Activated CD8-positive, alpha-beta T cell treated with anti-CD3 and anti-CD28 coated beads, Interleukin-2, amount 10 ng/mL, durations not matched to agents 7 days and 5 days (primary cell): ENCODE results near the gene PNO1. TPM values are rescaled to one million over a fixed set of nuclear protein-coding genes. Genes with fewer than 3 reads are reported as not detected.
A peak's percentile ranks its signal among the peaks of the same experiment; 100 is the strongest.
"Not testable (repeated sequence)": the region's sequence is repeated elsewhere in the genome, so short reads cannot be mapped to it uniquely, and the experiment has no call there.

Experiments
- ATAC-seq: fragments of 150-1000 bp; cut with Tn5 transposase; one replicate; pipeline ENCODE4 v1.10.0; 2021; ENCODE audit warnings: moderate library complexity
- CTCF ChIA-PET: fragments of 350-600 bp; sonication (Branson Sonifier 250); formaldehyde crosslinking; loops from one replicate; lab custom pipeline; 2021; ENCODE audit warnings: antibody characterized with exemption; lab: Charles Lee
- POLR2A ChIA-PET: fragments of 350-600 bp; sonication (Branson Sonifier 250); formaldehyde crosslinking; loops from one replicate; lab custom pipeline; 2021; ENCODE audit warnings: antibody characterized with exemption; lab: Charles Lee
- DNase-seq: peaks from one replicate; pipeline ENCODE4 v3.0.0-alpha.2; 2020
- H3K27ac Mint-ChIP-seq: one replicate; pipeline ENCODE4 v1.8.0; 2021; ENCODE audit warnings: mild to moderate bottlenecking, mixed read lengths
- H3K27me3 Mint-ChIP-seq: one replicate; pipeline ENCODE4 v1.8.0; 2021; ENCODE audit warnings: low read depth, mixed read lengths
- H3K36me3 Mint-ChIP-seq: one replicate; pipeline ENCODE4 v1.8.0; 2021; ENCODE audit warnings: low read depth, mixed read lengths
- H3K4me1 Mint-ChIP-seq: one replicate; pipeline ENCODE4 v1.8.0; 2021; ENCODE audit warnings: low read depth, mixed read lengths
- H3K4me3 Mint-ChIP-seq: one replicate; pipeline ENCODE4 v1.8.0; 2021; ENCODE audit warnings: mild to moderate bottlenecking, mixed read lengths
- H3K9me3 Mint-ChIP-seq: one replicate; pipeline ENCODE4 v1.8.0; 2022; ENCODE audit warnings: mixed read lengths; ENCODE audit not compliant: insufficient read depth
- total RNA-seq, 2 experiments: library from RNA; stranded (reverse); gene quantifications; one replicate each; pipeline ENCODE4 v1.2.3, GENCODE V29; 2021

PNO1 gene
- total RNA-seq, 2 experiments from 2014 or later = 12.3 to 13.3 TPM

- peak overlapping the region; percentile 95 for H3K4me3 Mint-ChIP-seq
- H3K4me1 Mint-ChIP-seq = peaks cover 39% of the 10 kb centered on the region
- DNase-seq = no peak
- no peaks in the 10 kb centered on the region for H3K27me3 Mint-ChIP-seq
- CTCF ChIA-PET = interaction anchor here (0.9 to 2.5 kb wide), 10 partner anchors 12 to 284 kb away, joined by 3 to 9 read pairs (median 4); partner anchors contain the start of gene PPP3R1
- peak overlapping the region; percentile 99 for H3K27ac Mint-ChIP-seq
- no peaks in the 10 kb centered on the region for H3K9me3 Mint-ChIP-seq
- ATAC-seq = peak; percentile 59
- POLR2A ChIA-PET = interaction anchor here (1.0 to 2.8 kb wide), 6 partner anchors 9 to 94 kb away, joined by 3 to 11 read pairs (median 8); partner anchors contain the start of gene C1D
- H3K36me3 Mint-ChIP-seq = peaks cover 22% of the 10 kb centered on the region
Measured at GRCh38 chr2:68157002-68157401, 686 bp upstream of the PNO1 start.

- ATAC-seq (no peak), DNase-seq (no peak)
- Mint-ChIP-seq H3K4me1 (peaks cover 32% of the 10 kb centered on the region), H3K36me3 (peaks cover 29% of the 10 kb centered on the region), H3K27me3 (no peaks in the 10 kb centered on the region), H3K27ac (peak overlapping the region; percentile 99), H3K4me3 (peak overlapping the region; percentile 95), H3K9me3 (no peaks in the 10 kb centered on the region)
- POLR2A ChIA-PET = interaction anchor here (0.5 to 2.8 kb wide), 6 partner anchors 8 to 95 kb away, joined by 3 to 11 read pairs (median 6); partner anchors contain the start of gene C1D
- CTCF ChIA-PET = interaction anchor here (1.0 to 2.5 kb wide), 6 partner anchors 13 to 46 kb away, joined by 3 to 9 read pairs (median 6); no protein-coding TSS in a partner anchor
Measured at GRCh38 chr2:68158134-68158447, 403 bp downstream of the PNO1 start.

GRCh38 chr2:68163641-68164040 is 6.0 kb downstream of the PNO1 start:
- DNase-seq = no peak
- Mint-ChIP-seq H3K4me3 (no peak overlapping the region), H3K4me1 (peaks cover 15% of the 10 kb centered on the region), H3K9me3 (no peaks in the 10 kb centered on the region), H3K27me3 (no peaks in the 10 kb centered on the region), H3K27ac (no peak overlapping the region), H3K36me3 (peaks cover 48% of the 10 kb centered on the region)
- ChIA-PET CTCF (no interaction called here), POLR2A (interaction anchor here (0.5 kb wide), 1 partner anchor 11 kb away, joined by 3 read pairs; no protein-coding TSS in a partner anchor)
- no peak for ATAC-seq

GRCh38 chr2:68167186-68167585 is 9.5 kb downstream of the PNO1 start:
- no peak overlapping the region for H3K4me3 Mint-ChIP-seq
- H3K27ac Mint-ChIP-seq = peak overlapping the region; percentile 2
- no peaks in the 10 kb centered on the region for H3K27me3 Mint-ChIP-seq
- no peak for ATAC-seq
- ChIA-PET POLR2A (interaction anchor here (1.4 kb wide), 1 partner anchor 10 kb away, joined by 7 read pairs; the partner anchor contains the start of gene PNO1), CTCF (interaction anchor here (1.3 to 5.6 kb wide), 6 partner anchors 9 to 125 kb away, joined by 3 to 38 read pairs (median 5); no protein-coding TSS in a partner anchor)
- peaks cover 31% of the 10 kb centered on the region for H3K36me3 Mint-ChIP-seq
- DNase-seq = peak; percentile 9
- no peaks in the 10 kb centered on the region for H3K9me3 Mint-ChIP-seq
- no peaks in the 10 kb centered on the region for H3K4me1 Mint-ChIP-seq

- DNase-seq (peak; percentile 20), ATAC-seq (peak; percentile 45)
- Mint-ChIP-seq H3K4me3 (no peak overlapping the region), H3K27me3 (no peaks in the 10 kb centered on the region), H3K4me1 (peaks cover 8% of the 10 kb centered on the region), H3K36me3 (peaks cover 27% of the 10 kb centered on the region), H3K27ac (no peak overlapping the region), H3K9me3 (no peaks in the 10 kb centered on the region)
- POLR2A ChIA-PET = no interaction called here
- CTCF ChIA-PET = interaction anchor here (1.3 to 5.6 kb wide), 7 partner anchors 8 to 105 kb away, joined by 3 to 38 read pairs (median 5); partner anchors contain the start of gene PNO1
Measured at GRCh38 chr2:68169308-68169707, 11.6 kb downstream of the PNO1 start.

- Mint-ChIP-seq H3K27ac (no peak overlapping the region), H3K36me3 (peaks cover 29% of the 10 kb centered on the region), H3K4me1 (peaks cover 8% of the 10 kb centered on the region), H3K4me3 (no peak overlapping the region), H3K9me3 (no peaks in the 10 kb centered on the region), H3K27me3 (no peaks in the 10 kb centered on the region)
- DNase-seq = peak; percentile 6
- ChIA-PET POLR2A (interaction anchor here (2.5 kb wide), 1 partner anchor 14 kb away, joined by 9 read pairs; the partner anchor contains the start of gene PNO1), CTCF (interaction anchor here (1.0 to 5.6 kb wide), 3 partner anchors 14 to 103 kb away, joined by 3 to 38 read pairs (median 4); partner anchors contain the start of gene PNO1)
- ATAC-seq = no peak
Measured at GRCh38 chr2:68171146-68171545, 13.5 kb downstream of the PNO1 start.

- H3K36me3 Mint-ChIP-seq = peaks cover 28% of the 10 kb centered on the region
- ATAC-seq (no peak), DNase-seq (no peak)
- POLR2A ChIA-PET = interaction anchor here (2.5 kb wide), 1 partner anchor 14 kb away, joined by 9 read pairs; the partner anchor contains the start of gene PNO1
- H3K27me3 Mint-ChIP-seq = no peaks in the 10 kb centered on the region
- no peak overlapping the region for H3K27ac Mint-ChIP-seq
- no peak overlapping the region for H3K4me3 Mint-ChIP-seq
- peaks cover 8% of the 10 kb centered on the region for H3K4me1 Mint-ChIP-seq
- CTCF ChIA-PET = interaction anchor here (1.0 kb wide), 1 partner anchor 14 kb away, joined by 3 read pairs; the partner anchor contains the start of gene PNO1
- no peaks in the 10 kb centered on the region for H3K9me3 Mint-ChIP-seq
Measured at GRCh38 chr2:68171684-68172083, 14.0 kb downstream of the PNO1 start.

- no peak overlapping the region for H3K27ac Mint-ChIP-seq
- H3K9me3 Mint-ChIP-seq = no peaks in the 10 kb centered on the region
- ATAC-seq (no peak), DNase-seq (no peak)
- ChIA-PET POLR2A (interaction anchor here (2.5 kb wide), 1 partner anchor 15 kb away, joined by 9 read pairs; the partner anchor contains the start of gene PNO1), CTCF (no interaction called here)
- H3K4me1 Mint-ChIP-seq = peaks cover 8% of the 10 kb centered on the region
- H3K36me3 Mint-ChIP-seq = peaks cover 31% of the 10 kb centered on the region
- no peaks in the 10 kb centered on the region for H3K27me3 Mint-ChIP-seq
- H3K4me3 Mint-ChIP-seq = no peak overlapping the region
Measured at GRCh38 chr2:68172521-68172920, 14.8 kb downstream of the PNO1 start.

- CTCF ChIA-PET = no interaction called here
- H3K9me3 Mint-ChIP-seq = no peaks in the 10 kb centered on the region
- H3K4me3 Mint-ChIP-seq = no peak overlapping the region
- ATAC-seq (no peak), DNase-seq (peak; percentile 19)
- H3K36me3 Mint-ChIP-seq = peaks cover 28% of the 10 kb centered on the region
- POLR2A ChIA-PET = interaction anchor here (2.5 kb wide), 1 partner anchor 16 kb away, joined by 9 read pairs; the partner anchor contains the start of gene PNO1
- peaks cover 8% of the 10 kb centered on the region for H3K4me1 Mint-ChIP-seq
- H3K27me3 Mint-ChIP-seq = no peaks in the 10 kb centered on the region
- H3K27ac Mint-ChIP-seq = no peak overlapping the region
Measured at GRCh38 chr2:68172990-68173700, 15.5 kb downstream of the PNO1 start.

- H3K9me3 Mint-ChIP-seq, H3K4me1 Mint-ChIP-seq, ATAC-seq, H3K27me3 Mint-ChIP-seq, H3K4me3 Mint-ChIP-seq, H3K27ac Mint-ChIP-seq, POLR2A ChIA-PET: not testable (repeated sequence)
- CTCF ChIA-PET = interaction anchor here (1.1 to 3.2 kb wide), 4 partner anchors 8 to 18 kb away, joined by 3 to 17 read pairs (median 5); partner anchors contain the start of gene PNO1
- H3K36me3 Mint-ChIP-seq = peaks cover 38% of the 10 kb centered on the region
- peak; percentile 11 for DNase-seq
Measured at GRCh38 chr2:68175210-68175609, 17.5 kb downstream of the PNO1 start.

GRCh38 chr2:68176657-68177056 is 19.0 kb downstream of the PNO1 start:
- ChIA-PET POLR2A (no interaction called here), CTCF (interaction anchor here (1.2 to 3.2 kb wide), 3 partner anchors 9 to 20 kb away, joined by 3 to 17 read pairs (median 4); no protein-coding TSS in a partner anchor)
- Mint-ChIP-seq H3K4me3 (no peak overlapping the region), H3K36me3 (peaks cover 43% of the 10 kb centered on the region), H3K27ac (no peak overlapping the region), H3K9me3 (no peaks in the 10 kb centered on the region), H3K4me1 (peaks cover 8% of the 10 kb centered on the region), H3K27me3 (no peaks in the 10 kb centered on the region)
- ATAC-seq (no peak), DNase-seq (no peak)
